GM19035 (cell line): ENCODE measurements around the gene USP33.
A peak's percentile ranks its signal among the peaks of the same experiment; 100 is the strongest.
"Not testable (repeated sequence)": the region's sequence is repeated elsewhere in the genome, so short reads cannot be mapped to it uniquely, and the experiment has no call there.

Source experiments
- ATAC-seq: cut with Tn5 transposase; IDR thresholded peaks from one replicate; pipeline ENCODE4 v1.9.1; 2021; ENCODE audit not compliant: unreplicated experiment

USP33 gene

GRCh38 chr1:77673030-77673429 is 86.6 kb downstream of the USP33 start:
- no peak for ATAC-seq

GRCh38 chr1:77672374-77672773 is 87.3 kb downstream of the USP33 start:
- peak; percentile 49 for ATAC-seq

- ATAC-seq: peak; percentile 64
Measured at GRCh38 chr1:77671836-77672235, 87.8 kb downstream of the USP33 start.

DNA sequence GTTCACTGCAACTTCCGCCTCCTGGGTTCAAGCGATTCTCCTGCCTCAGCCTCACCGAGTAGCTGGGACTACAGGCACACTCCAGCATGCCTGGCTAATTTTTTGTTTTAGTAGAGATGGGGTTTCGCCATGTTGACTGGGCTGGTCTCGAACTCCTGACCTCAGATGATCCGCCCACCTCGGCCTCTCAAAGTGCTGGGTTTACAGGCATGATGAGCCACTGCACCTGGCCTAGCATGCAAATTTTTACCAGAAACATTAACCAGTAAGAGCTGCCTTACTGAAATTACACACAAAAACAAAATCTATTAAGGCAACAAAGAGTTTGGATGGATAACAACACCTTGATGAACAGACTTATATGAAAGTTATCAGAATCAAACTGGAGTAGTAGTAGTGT is 89.3 kb downstream of the USP33 start:
- no peak for ATAC-seq

DNA sequence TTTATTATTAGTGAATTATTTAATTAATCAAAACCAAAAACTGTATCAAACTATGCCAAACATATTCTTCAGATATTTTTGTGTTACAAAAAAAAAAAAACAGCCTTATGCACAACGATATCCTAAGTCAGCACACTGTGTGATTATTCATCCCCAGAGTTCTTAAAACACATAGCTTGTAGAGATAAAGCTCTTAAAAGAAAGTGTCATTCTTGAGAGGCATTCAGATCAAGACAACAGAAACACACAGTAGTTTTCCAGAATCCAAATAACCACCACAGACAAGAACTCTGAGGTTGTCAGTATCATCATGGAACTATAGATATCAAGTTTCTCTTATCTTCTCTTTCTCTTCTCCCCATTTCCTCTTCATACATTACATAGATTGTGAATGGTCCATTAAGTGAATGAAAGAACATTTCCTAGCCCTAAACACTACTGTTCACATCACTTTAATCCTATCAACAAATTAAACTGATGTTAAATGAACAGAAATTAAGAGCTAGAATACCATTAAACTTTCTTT is 90.7 kb downstream of the USP33 start:
- no peak for ATAC-seq

GRCh38 chr1:77664939-77665516 is 94.6 kb downstream of the USP33 start:
- ATAC-seq: no peak

DNA sequence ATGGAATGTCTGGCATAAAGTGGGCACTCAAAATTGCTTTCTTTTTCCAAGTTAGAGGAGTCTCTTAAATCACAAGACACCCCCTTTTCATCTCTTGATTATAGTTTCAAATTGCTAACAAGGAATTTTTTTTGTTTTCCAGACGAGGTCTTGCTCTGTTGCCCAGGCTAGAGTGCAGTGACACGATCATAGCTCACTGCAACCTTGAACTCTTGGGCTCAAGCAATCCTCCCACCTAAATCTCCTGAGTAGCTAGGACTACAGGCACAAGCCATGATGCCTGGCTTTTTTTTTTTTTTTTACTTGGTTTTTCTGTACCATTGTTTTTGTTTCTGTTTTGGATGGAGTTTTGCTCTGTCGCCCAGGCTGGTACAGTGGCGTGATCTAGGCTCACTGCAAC is 98.0 kb downstream of the USP33 start:
- ATAC-seq: no peak

- ATAC-seq: no peak
Measured at GRCh38 chr1:77659879-77660593, 99.6 kb downstream of the USP33 start.

- ATAC-seq: no peak
Measured at GRCh38 chr1:77658271-77658670, 101.4 kb downstream of the USP33 start.

DNA sequence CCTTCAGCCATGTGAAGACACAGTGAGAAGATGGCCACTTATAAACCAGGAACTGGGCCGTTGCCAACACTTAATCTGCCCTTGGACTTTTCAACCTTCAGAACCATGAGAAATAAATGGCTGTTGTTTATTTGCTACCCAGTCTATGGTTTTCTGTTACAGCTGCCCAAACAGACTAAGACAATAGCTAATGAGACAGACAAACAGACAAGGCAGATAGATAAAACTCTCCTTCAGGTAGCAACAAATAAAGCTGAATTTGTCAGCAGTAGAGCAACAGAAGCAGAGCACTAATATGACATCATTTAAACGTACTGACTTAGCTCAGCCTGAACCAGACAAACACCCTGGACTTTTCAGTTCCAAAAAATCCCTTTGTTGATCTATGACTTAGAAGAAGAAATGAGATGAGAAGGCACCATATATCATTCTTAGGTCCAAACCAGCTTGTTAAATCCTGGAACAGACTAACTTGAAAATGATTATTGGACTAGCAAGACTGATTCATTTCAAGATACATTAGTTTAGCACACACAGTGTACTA is 104.1 kb downstream of the USP33 start:
- no peak for ATAC-seq

GRCh38 chr1:77652970-77653516 is 106.6 kb downstream of the USP33 start:
- no peak for ATAC-seq

- no peak for ATAC-seq
Measured at GRCh38 chr1:77652268-77652667, 107.4 kb downstream of the USP33 start.

DNA sequence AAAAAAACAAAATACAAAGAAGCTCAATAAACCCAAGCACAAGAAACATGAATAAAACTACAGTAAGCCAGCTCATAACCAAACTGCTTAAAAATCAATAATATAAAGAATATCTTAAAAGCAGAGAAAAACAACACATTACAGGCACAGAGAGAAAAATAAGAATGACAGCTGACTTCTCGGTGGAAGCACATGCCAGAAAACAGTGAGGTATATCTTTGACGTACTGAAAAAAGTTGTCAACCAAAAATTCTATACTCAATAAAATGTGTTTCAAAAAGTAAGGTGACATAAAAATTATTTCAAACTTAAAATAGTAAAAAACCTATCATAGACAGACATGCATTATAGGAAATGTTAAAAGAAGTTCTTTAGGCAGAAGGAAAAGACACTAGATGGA is 110.5 kb downstream of the USP33 start:
- ATAC-seq: no peak

GRCh38 chr1:77646224-77646623 is 113.4 kb downstream of the USP33 start:
- not testable (repeated sequence) for ATAC-seq
